ENCODE results near the gene ZSWIM9.

GRCh38 chr19:48183356-48183755 is 12.9 kb downstream of the ZSWIM9 start:
- TF ChIP-seq CTCF (IDR thresholded peaks at IDR 0.05), result no peak
- no peak for TF ChIP-seq POLR2A (IDR thresholded peaks at IDR 0.05)
- TF ChIP-seq POLR2AphosphoS5 (IDR thresholded peaks at IDR 0.05), result no peak

Measured in transverse colon (tissue), 4 donors.